ENCODE measurements around the gene KIF2A. TPM values are rescaled to one million over a fixed set of nuclear protein-coding genes. Genes with fewer than 3 reads are reported as not detected.

KIF2A gene
- total RNA-seq, 2 donors from 2014 or later = 10.3 to 16.3 TPM

- Histone ChIP-seq H3K9me3 (no peaks in the 10 kb centered on the region), H3K36me3 (no peaks in the 10 kb centered on the region), H3K27ac (no peak overlapping the region), H3K27me3 (no peaks in the 10 kb centered on the region), H3K4me3 (no peak overlapping the region), H3K4me1 (no peaks in the 10 kb centered on the region)
- TF ChIP-seq CTCF (IDR thresholded peaks at IDR 0.05) = no peak
- DNase-seq (ENCODE audit: low spot score) = no peak
Measured at GRCh38 chr5:62341783-62342475, 35.9 kb downstream of the KIF2A start.

GRCh38 chr5:62342476-62342837 is 36.5 kb downstream of the KIF2A start:
- Histone ChIP-seq H3K4me3 (no peak overlapping the region), H3K36me3 (no peaks in the 10 kb centered on the region), H3K27ac (no peak overlapping the region), H3K27me3 (no peaks in the 10 kb centered on the region), H3K4me1 (no peaks in the 10 kb centered on the region), H3K9me3 (no peaks in the 10 kb centered on the region)
- TF ChIP-seq CTCF (IDR thresholded peaks at IDR 0.05) = no peak
- no peak for DNase-seq (ENCODE audit: low spot score)

GRCh38 chr5:62343428-62343827 is 37.4 kb downstream of the KIF2A start:
- Histone ChIP-seq H3K27me3 (no peaks in the 10 kb centered on the region), H3K36me3 (no peaks in the 10 kb centered on the region), H3K9me3 (no peaks in the 10 kb centered on the region), H3K27ac (no peak overlapping the region), H3K4me3 (no peak overlapping the region), H3K4me1 (no peaks in the 10 kb centered on the region)
- TF ChIP-seq CTCF (IDR thresholded peaks at IDR 0.05) = no peak
- DNase-seq (ENCODE audit: low spot score) = no peak

- no peak for TF ChIP-seq CTCF (IDR thresholded peaks at IDR 0.05)
- Histone ChIP-seq H3K27ac (no peak overlapping the region), H3K4me1 (no peaks in the 10 kb centered on the region), H3K36me3 (peaks cover 12% of the 10 kb centered on the region), H3K4me3 (no peak overlapping the region), H3K27me3 (no peaks in the 10 kb centered on the region), H3K9me3 (no peaks in the 10 kb centered on the region)
- no peak for DNase-seq (ENCODE audit: low spot score)
Measured at GRCh38 chr5:62346748-62347147, 40.7 kb downstream of the KIF2A start.

- no peak for TF ChIP-seq CTCF (IDR thresholded peaks at IDR 0.05)
- H3K4me1 ChIP-seq = no peaks in the 10 kb centered on the region
- no peak overlapping the region for H3K27ac ChIP-seq
- H3K9me3 ChIP-seq = no peaks in the 10 kb centered on the region
- peaks cover 23% of the 10 kb centered on the region for H3K36me3 ChIP-seq
- no peak for DNase-seq (ENCODE audit: low spot score)
- H3K27me3 ChIP-seq = no peaks in the 10 kb centered on the region
- no peak overlapping the region for H3K4me3 ChIP-seq
Measured at GRCh38 chr5:62347928-62348327, 41.9 kb downstream of the KIF2A start.

All from right atrium auricular region (tissue), 2 donors.